ENCODE results near the gene CLEC9A.
A peak's percentile ranks its signal among the peaks of the same experiment; 100 is the strongest.

CLEC9A gene

DNA sequence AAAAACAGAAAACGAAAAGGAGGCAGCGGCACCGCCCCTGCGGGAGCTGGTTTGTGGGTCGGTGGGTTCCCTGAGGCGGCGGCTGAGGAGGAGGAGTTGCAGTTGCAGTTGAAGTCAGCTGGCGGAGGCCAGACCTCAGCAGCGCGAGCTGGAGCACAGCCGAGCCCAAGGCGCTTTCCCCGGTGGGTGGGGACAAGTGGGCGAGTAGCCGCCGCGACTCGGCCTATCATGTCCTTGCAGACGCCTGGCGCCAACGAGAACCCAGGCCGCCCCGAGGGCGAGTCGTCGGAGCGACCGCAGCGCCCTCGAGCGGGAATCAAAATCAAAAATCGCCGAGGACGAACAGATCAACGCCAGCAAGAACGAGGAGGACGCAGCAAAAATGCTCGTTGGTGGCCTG lies 81.0 kb downstream of the CLEC9A start:
- Histone ChIP-seq H3K9ac (ENCODE audit: low read length) (no peak overlapping the region), H3K9me3 (ENCODE audit: control insufficient read depth, low read length) (no peaks in the 10 kb centered on the region), H3K27me3 (replicated peaks; ENCODE audit: control insufficient read depth, insufficient read depth, low read length) (no peaks in the 10 kb centered on the region), H3K4me1 (ENCODE audit: control insufficient read depth, insufficient read depth, low read length) (peaks cover 3% of the 10 kb centered on the region), H3K36me3 (ENCODE audit: control insufficient read depth, insufficient read depth, low read length, severe bottlenecking) (no peaks in the 10 kb centered on the region), H3K4me3 (ENCODE audit: low read length) (no peak overlapping the region)
- no peak for DNase-seq (ENCODE audit: low read depth)

DNA sequence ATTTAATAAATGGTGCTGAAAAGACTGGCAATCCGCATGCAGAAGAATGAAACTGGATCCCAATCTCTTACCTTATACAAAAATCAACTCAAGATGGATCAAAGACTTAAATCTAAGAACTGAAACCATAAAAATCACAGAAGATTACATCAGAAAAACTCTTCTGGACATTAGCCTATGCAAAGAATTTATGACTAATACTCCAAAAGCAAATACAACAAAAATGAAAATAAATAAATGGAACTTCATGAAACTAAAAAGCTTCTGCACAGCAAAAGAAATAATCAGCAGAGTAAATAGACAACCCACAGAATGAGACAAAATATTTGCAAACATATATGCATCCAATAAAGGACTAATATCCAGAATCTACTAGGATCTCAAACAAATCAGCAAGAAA lies 82.6 kb downstream of the CLEC9A start:
- no peak overlapping the region for H3K9ac ChIP-seq (ENCODE audit: low read length)
- H3K9me3 ChIP-seq (ENCODE audit: control insufficient read depth, low read length), result no peaks in the 10 kb centered on the region
- no peaks in the 10 kb centered on the region for H3K27me3 ChIP-seq (replicated peaks; ENCODE audit: control insufficient read depth, insufficient read depth, low read length)
- no peak overlapping the region for H3K4me3 ChIP-seq (ENCODE audit: low read length)
- H3K36me3 ChIP-seq (ENCODE audit: control insufficient read depth, insufficient read depth, low read length, severe bottlenecking), result no peaks in the 10 kb centered on the region
- peak; percentile 13 for DNase-seq (ENCODE audit: low read depth)
- H3K4me1 ChIP-seq (ENCODE audit: control insufficient read depth, insufficient read depth, low read length), result peaks cover 3% of the 10 kb centered on the region

DNA sequence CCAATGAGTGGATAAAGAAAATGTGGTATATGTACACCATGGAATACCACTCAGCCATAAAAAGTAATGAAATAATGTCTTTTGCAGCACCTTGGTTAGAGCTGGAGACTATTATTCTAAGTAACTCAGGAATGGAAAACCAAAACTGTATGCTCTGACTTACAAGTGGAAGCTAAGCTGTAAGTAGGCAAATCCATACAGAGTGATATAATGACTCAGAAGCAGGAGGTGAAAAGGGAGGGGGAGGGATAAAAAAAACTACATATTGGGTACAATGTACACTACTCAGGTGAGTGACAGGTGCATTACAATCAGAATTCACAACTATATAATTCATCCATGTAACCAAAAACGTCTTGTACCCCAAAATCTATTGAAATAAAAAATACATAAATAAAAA lies 83.4 kb downstream of the CLEC9A start:
- H3K4me1 ChIP-seq (ENCODE audit: control insufficient read depth, insufficient read depth, low read length), result peaks cover 3% of the 10 kb centered on the region
- DNase-seq (ENCODE audit: low read depth), result no peak
- H3K9me3 ChIP-seq (ENCODE audit: control insufficient read depth, low read length), result no peaks in the 10 kb centered on the region
- no peak overlapping the region for H3K4me3 ChIP-seq (ENCODE audit: low read length)
- no peak overlapping the region for H3K9ac ChIP-seq (ENCODE audit: low read length)
- H3K27me3 ChIP-seq (replicated peaks; ENCODE audit: control insufficient read depth, insufficient read depth, low read length), result no peaks in the 10 kb centered on the region
- no peaks in the 10 kb centered on the region for H3K36me3 ChIP-seq (ENCODE audit: control insufficient read depth, insufficient read depth, low read length, severe bottlenecking)

DNA sequence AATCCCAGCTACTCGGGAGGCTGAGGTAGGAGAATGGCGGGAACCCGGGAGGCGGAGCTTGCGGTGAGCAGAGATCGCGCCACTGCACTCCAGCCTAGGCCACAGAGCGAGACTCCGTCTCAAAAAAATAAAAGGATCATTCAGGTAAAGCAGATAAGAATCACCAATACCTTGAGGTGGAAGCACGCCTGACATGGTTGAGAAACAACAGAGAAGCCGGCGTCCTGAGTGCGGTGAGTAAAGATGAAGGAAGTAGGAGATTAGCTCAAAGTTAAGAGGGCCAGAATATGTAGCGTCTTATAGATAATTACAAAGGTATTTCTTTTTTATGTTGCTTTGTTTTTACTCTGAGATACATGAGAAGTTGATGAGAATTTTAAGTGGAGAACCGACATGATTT lies 84.8 kb downstream of the CLEC9A start:
- no peak overlapping the region for H3K9ac ChIP-seq (ENCODE audit: low read length)
- no peaks in the 10 kb centered on the region for H3K36me3 ChIP-seq (ENCODE audit: control insufficient read depth, insufficient read depth, low read length, severe bottlenecking)
- no peaks in the 10 kb centered on the region for H3K9me3 ChIP-seq (ENCODE audit: control insufficient read depth, low read length)
- H3K4me3 ChIP-seq (ENCODE audit: low read length), result no peak overlapping the region
- peaks cover 8% of the 10 kb centered on the region for H3K4me1 ChIP-seq (ENCODE audit: control insufficient read depth, insufficient read depth, low read length)
- DNase-seq (ENCODE audit: low read depth), result no peak
- no peaks in the 10 kb centered on the region for H3K27me3 ChIP-seq (replicated peaks; ENCODE audit: control insufficient read depth, insufficient read depth, low read length)
